Measurements from ENCODE around the gene SUMO2. TPM values are rescaled to one million over a fixed set of nuclear protein-coding genes. Genes with fewer than 3 reads are reported as not detected.

The SUMO2 gene
- total and polyA plus RNA-seq, 2 of the 13 experiments (the other 11 are each of a cell fraction or from before 2014, with no cell fraction given), result 337 to 553 TPM

DNA sequence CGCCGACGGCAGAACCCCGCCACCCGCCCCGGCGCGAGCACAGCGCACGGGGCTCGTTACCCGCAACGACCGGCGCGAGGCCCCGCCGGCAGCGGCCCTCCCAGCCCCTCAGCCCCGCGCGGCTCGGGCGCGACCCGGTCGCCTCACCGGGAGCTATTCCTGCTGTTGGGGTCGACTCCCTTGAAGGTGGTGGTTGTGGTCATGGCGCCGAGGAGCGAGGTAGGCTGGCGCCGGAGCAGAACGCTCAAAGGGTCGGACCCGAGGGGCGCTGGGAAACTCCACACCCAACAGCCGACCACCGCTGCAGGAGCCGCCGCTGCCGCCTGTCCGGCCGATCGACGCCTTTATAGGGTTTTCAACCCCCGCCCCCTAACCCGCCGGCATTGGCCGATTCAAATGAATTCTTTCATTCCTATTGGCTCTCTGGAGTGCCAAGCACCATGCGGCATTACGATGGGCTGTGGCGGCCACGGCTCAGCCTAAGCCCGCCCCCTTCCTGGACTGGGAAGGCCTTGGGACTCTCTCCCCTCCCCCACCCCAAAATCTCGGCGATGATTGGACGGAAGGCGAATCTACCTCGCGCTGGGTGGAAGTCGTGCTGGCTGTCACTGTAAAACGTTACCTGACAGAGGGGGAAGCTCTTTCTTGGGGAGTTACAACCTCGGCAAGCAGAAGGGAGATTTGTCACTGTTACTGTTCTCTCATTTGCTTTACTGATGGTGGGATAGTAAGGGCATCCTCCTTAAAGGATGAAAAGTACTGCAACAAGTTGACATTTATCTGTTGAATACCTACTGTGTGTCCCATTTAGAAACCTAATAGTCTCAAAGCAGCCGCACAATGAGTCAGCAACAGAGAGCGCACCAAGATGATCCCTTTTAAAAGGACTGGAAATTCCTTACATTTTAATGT is 28.3 kb downstream of the SUMO2 start, which contains the start of gene JPT1:
TSS of gene JPT1 (minus strand) at position 318 of the 912 bp plus-strand sequence. CDS start at position 203, 115 bp downstream.
- no TSS peak for BruUV-seq (replicated peaks)
- ChIA-PET CTCF (ENCODE audit: low intra/inter-chr PET ratio, low total read pairs) (interaction anchor here (0.9 kb wide), 1 partner anchor 17 kb away, joined by 6 read pairs; no protein-coding TSS in a partner anchor), POLR2A (interaction anchor here (0.5 to 2.6 kb wide), 32 partner anchors 9 to 302 kb away, joined by 3 to 23 read pairs (median 4); partner anchors contain the start of genes ARMC7, FDXR, NT5C and NUP85)
- peak; percentile 96 for ATAC-seq
- DNase-seq (ENCODE audit: low spot score), result peak; percentile 99
- peaks cover 54% of the 10 kb centered on the region for H3K4me1 ChIP-seq (ENCODE audit: insufficient read depth, low read length)
- peak within 1 kb of the TSS; percentile 92 for H3K9ac ChIP-seq (ENCODE audit: insufficient read depth, low read depth, low read length)
- peak within 1 kb of the TSS; percentile 87 for H2AFZ ChIP-seq (ENCODE audit: low read length)
- H3K36me3 ChIP-seq (replicated peaks in 1 of 2; ENCODE audit: control insufficient read depth in 1 of 2, insufficient read depth in 2 of 2, low read length in 2 of 2), result no peaks in the 10 kb centered on the region
- peaks cover 47% of the 10 kb centered on the region for H3K79me2 ChIP-seq (ENCODE audit: insufficient read depth, low read length)
- peak; percentile 90 for FAIRE-seq
- peak within 1 kb of the TSS; percentile 96 for H3K4me2 ChIP-seq (ENCODE audit: low read depth, low read length)
- no peaks in the 10 kb centered on the region for H3K9me3 ChIP-seq (ENCODE audit: low read length)
- H3K4me3 ChIP-seq (replicated peaks in 1 of 3; ENCODE audit: insufficient read depth in 1 of 3, low read depth in 2 of 3, low read length in 3 of 3), result peak within 1 kb of the TSS; percentile 85 to 99 (median 95)
- intact Hi-C loops (cut with micrococcal nuclease; ENCODE audit: unreplicated experiment), result loop anchor here (5.0 kb wide), 1 partner anchor 48 kb away; no protein-coding TSS in a partner anchor
- in situ Hi-C loops (cut with HindIII; ENCODE audit: extremely low pct_ligation_motif_present, low pct_unique_long_range_greater_than_20kb), result no loop called here
- 5% methylated on average over 38 of the region's 67 CpGs for WGBS (ENCODE audit: low lambda C conversion rate)
- no peaks in the 10 kb centered on the region; the same call in 1 of the 2 replicates for H4K20me1 ChIP-seq (ENCODE audit: insufficient read depth, low read length)
- H3K27ac ChIP-seq (ENCODE audit: extremely low read length, insufficient read depth, low read length), result peak within 1 kb of the TSS; percentile 76
- H3K27me3 ChIP-seq (ENCODE audit: control insufficient read depth in 1 of 2, insufficient read depth in 2 of 2, low read length in 2 of 2), result no peaks in the 10 kb centered on the region; a peak in 1 of 5 replicates
- TF ChIP-seq HMGA1 (CRISPR knock-in tag; conservative IDR thresholded peaks at IDR 0.05) (no peak), ZNF644 (CRISPR knock-in tag; IDR thresholded peaks at IDR 0.05; ENCODE audit: low read depth) (no peak), SNRNP70 (IDR thresholded peaks at IDR 0.05; ENCODE audit: low read depth, low read length) (no peak), SYNCRIP (IDR thresholded peaks at IDR 0.05; ENCODE audit: insufficient read depth, low read depth, low read length) (no peak), SMC3 (IDR thresholded peaks at IDR 0.05; ENCODE audit: low read length) (no peak), NPAS2 (CRISPR knock-in tag; IDR thresholded peaks at IDR 0.05; ENCODE audit: borderline replicate concordance) (no peak), ZBTB8A (CRISPR knock-in tag; IDR thresholded peaks at IDR 0.05; ENCODE audit: borderline replicate concordance, low read depth) (no peak), IRX3 (CRISPR knock-in tag; IDR thresholded peaks at IDR 0.05; ENCODE audit: borderline replicate concordance, low read depth) (peak; percentile 91; the same call in 1 of the 2 replicates), ZNF234 (CRISPR knock-in tag; conservative IDR thresholded peaks at IDR 0.05) (0 out of 2 replicates have a peak, but pooled peaks have one; percentile 48), ZNF550 (CRISPR knock-in tag; IDR thresholded peaks at IDR 0.05; ENCODE audit: borderline replicate concordance) (no peak), CEBPB (IDR thresholded peaks at IDR 0.05; ENCODE audit: borderline replicate concordance, low read depth, low read length) (no peak), ZNF496 (CRISPR knock-in tag; IDR thresholded peaks at IDR 0.05; ENCODE audit: insufficient replicate concordance) (no peak), NKX3-1 (CRISPR knock-in tag; IDR thresholded peaks at IDR 0.05) (peak; percentile 47; the same call in 1 of the 2 replicates)
- TF ChIP-seq, protein P1, sequence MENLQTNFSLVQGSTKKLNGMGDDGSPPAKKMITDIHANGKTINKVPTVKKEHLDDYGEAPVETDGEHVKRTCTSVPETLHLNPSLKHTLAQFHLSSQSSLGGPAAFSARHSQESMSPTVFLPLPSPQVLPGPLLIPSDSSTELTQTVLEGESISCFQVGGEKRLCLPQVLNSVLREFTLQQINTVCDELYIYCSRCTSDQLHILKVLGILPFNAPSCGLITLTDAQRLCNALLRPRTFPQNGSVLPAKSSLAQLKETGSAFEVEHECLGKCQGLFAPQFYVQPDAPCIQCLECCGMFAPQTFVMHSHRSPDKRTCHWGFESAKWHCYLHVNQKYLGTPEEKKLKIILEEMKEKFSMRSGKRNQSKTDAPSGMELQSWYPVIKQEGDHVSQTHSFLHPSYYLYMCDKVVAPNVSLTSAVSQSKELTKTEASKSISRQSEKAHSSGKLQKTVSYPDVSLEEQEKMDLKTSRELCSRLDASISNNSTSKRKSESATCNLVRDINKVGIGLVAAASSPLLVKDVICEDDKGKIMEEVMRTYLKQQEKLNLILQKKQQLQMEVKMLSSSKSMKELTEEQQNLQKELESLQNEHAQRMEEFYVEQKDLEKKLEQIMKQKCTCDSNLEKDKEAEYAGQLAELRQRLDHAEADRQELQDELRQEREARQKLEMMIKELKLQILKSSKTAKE (CRISPR knock-in tag; IDR thresholded peaks at IDR 0.05; ENCODE audit: borderline replicate concordance), result no peak
- TF ChIP-seq, protein P2, sequence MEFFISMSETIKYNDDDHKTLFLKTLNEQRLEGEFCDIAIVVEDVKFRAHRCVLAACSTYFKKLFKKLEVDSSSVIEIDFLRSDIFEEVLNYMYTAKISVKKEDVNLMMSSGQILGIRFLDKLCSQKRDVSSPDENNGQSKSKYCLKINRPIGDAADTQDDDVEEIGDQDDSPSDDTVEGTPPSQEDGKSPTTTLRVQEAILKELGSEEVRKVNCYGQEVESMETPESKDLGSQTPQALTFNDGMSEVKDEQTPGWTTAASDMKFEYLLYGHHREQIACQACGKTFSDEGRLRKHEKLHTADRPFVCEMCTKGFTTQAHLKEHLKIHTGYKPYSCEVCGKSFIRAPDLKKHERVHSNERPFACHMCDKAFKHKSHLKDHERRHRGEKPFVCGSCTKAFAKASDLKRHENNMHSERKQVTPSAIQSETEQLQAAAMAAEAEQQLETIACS (CRISPR knock-in tag; IDR thresholded peaks at IDR 0.05), result no peak; the same call in 1 of the 2 replicates
- TF ChIP-seq, protein P3, sequence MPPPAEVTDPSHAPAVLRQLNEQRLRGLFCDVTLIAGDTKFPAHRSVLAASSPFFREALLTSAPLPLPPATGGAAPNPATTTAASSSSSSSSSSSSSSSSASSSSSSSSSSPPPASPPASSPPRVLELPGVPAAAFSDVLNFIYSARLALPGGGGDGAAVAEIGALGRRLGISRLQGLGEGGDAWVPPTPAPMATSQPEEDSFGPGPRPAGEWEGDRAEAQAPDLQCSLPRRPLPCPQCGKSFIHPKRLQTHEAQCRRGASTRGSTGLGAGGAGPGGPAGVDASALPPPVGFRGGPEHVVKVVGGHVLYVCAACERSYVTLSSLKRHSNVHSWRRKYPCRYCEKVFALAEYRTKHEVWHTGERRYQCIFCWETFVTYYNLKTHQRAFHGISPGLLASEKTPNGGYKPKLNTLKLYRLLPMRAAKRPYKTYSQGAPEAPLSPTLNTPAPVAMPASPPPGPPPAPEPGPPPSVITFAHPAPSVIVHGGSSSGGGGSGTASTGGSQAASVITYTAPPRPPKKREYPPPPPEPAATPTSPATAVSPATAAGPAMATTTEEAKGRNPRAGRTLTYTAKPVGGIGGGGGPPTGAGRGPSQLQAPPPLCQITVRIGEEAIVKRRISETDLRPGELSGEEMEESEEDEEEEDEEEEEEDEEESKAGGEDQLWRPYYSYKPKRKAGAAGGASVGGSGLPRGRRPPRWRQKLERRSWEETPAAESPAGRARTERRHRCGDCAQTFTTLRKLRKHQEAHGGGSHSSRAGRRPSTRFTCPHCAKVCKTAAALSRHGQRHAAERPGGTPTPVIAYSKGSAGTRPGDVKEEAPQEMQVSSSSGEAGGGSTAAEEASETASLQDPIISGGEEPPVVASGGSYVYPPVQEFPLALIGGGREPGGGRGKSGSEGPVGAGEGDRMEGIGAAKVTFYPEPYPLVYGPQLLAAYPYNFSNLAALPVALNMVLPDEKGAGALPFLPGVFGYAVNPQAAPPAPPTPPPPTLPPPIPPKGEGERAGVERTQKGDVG (CRISPR knock-in tag; IDR thresholded peaks at IDR 0.05; ENCODE audit: borderline replicate concordance), result no peak

Data from HepG2 (cell line).